ENCODE measurements around the gene ATP2B2.

Gene ATP2B2

GRCh38 chr3:10397879-10398278 lies 107.5 kb downstream of the ATP2B2 start:
- DNase-seq (ENCODE audit: low spot score), result no peak
- no peak for TF ChIP-seq CTCF (IDR thresholded peaks at IDR 0.05)
- Histone ChIP-seq H3K27ac (no peak overlapping the region), H3K4me3 (no peak overlapping the region)

GRCh38 chr3:10396931-10397330 lies 108.5 kb downstream of the ATP2B2 start:
- DNase-seq (ENCODE audit: low spot score), result no peak
- TF ChIP-seq CTCF (IDR thresholded peaks at IDR 0.05), result no peak

GRCh38 chr3:10396083-10396482 lies 109.3 kb downstream of the ATP2B2 start:
- no peak for DNase-seq (ENCODE audit: low spot score)
- Histone ChIP-seq H3K27ac (no peak overlapping the region), H3K4me3 (no peak overlapping the region)
- TF ChIP-seq CTCF (IDR thresholded peaks at IDR 0.05), result no peak

More at GRCh38 chr3:10396931-10397330, 108.5 kb downstream of the ATP2B2 start:
- no peak overlapping the region for H3K4me3 ChIP-seq
- H3K27ac ChIP-seq, result no peak overlapping the region

- Histone ChIP-seq H3K4me3 (no peak overlapping the region), H3K27ac (no peak overlapping the region)
- DNase-seq (ENCODE audit: low spot score), result no peak
- no peak for TF ChIP-seq CTCF (IDR thresholded peaks at IDR 0.05)
Observed at GRCh38 chr3:10395671-10396070, 109.7 kb downstream of the ATP2B2 start.

- DNase-seq (ENCODE audit: low spot score), result no peak
- Histone ChIP-seq H3K27ac (no peak overlapping the region), H3K4me3 (no peak overlapping the region)
- no peak for TF ChIP-seq CTCF (IDR thresholded peaks at IDR 0.05)
Observed at GRCh38 chr3:10395196-10395595, 110.2 kb downstream of the ATP2B2 start.

GRCh38 chr3:10394491-10395025 lies 110.8 kb downstream of the ATP2B2 start:
- DNase-seq (ENCODE audit: low spot score), result no peak
- Histone ChIP-seq H3K27ac (no peak overlapping the region), H3K4me3 (no peak overlapping the region)
- no peak for TF ChIP-seq CTCF (IDR thresholded peaks at IDR 0.05)

GRCh38 chr3:10393514-10393913 lies 111.9 kb downstream of the ATP2B2 start:
- Histone ChIP-seq H3K27ac (no peak overlapping the region), H3K4me3 (no peak overlapping the region)
- no peak for TF ChIP-seq CTCF (IDR thresholded peaks at IDR 0.05)
- no peak for DNase-seq (ENCODE audit: low spot score)

All from coronary artery (tissue), 2 donors.